Muscle layer of colon (tissue), 2 donors: ENCODE measurements around the gene IDUA.

Source experiments
- H3K27ac ChIP-seq: one replicate; pipeline ENCODE4 v1.7.0; 2013; ENCODE audit warnings: low read depth, mild to moderate bottlenecking, low read length, moderate library complexity
- H3K27me3 ChIP-seq, 2 donors: one replicate each; pipeline ENCODE4 v1.7.0; 2013; ENCODE audit warnings: low read length in 2 of 2, mild to moderate bottlenecking in 2 of 2; ENCODE audit not compliant: insufficient read depth in 2 of 2, control insufficient read depth in 1 of 2
- H3K36me3 ChIP-seq: one replicate; pipeline ENCODE4 v1.7.0; 2013; ENCODE audit warnings: mild to moderate bottlenecking, low read length; ENCODE audit not compliant: insufficient read depth
- H3K4me1 ChIP-seq: one replicate; pipeline ENCODE4 v1.7.0; 2013; ENCODE audit warnings: mild to moderate bottlenecking, low read length; ENCODE audit not compliant: insufficient read depth
- H3K4me3 ChIP-seq, 2 donors: one replicate each; pipeline ENCODE4 v1.7.0; 2013; ENCODE audit warnings: low read length in 2 of 2, low read depth in 1 of 2, mild to moderate bottlenecking in 1 of 2, moderate library complexity in 1 of 2
- H3K9ac ChIP-seq: one replicate; pipeline ENCODE4 v1.7.0; 2013; ENCODE audit warnings: low read length
- H3K9me3 ChIP-seq: one replicate; pipeline ENCODE4 v1.7.0; 2013; ENCODE audit warnings: mild to moderate bottlenecking, low read length
- donor health status: abdominal sarcoma.
- donor health status: Adenocarcinoma of cecum.

The IDUA gene

DNA sequence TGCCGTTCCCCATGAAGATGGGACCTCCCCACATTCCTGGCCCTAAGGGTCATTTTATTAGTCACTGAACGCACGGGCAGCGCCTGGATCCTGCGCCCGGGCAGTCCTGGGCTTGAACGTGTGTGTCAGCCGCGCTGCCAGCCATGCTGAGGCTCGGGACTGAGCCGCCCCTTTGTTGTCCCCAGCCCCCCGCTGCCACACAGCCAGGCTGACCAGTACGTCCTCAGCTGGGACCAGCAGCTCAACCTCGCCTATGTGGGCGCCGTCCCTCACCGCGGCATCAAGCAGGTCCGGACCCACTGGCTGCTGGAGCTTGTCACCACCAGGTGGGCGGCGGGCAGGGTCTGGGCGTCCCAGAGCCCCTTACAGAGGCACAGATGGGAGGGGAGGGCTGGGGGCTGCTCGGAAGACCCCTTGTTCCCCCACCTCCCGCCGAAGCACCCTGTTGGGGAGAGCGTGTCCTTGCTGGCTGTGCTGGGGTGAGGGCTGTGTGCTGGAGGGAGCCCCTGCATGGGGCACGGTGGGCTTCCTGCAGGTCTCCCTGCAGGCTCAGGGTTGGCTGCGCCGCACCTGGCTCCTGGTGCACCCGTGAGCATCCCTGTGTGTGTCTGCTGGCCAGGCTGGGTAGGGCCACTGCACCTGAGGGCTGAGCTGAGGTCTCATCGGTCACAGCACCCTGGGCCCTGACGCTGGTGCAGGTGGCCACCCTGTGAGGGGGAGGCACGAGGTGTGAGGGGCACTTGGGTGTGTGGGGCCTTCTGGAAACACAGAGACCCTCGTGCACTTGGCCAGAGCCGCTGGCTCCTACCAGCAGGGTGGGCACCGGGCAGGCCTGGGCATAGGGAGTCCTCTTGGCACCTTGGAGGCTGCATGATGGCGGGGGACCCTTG, 1.0 kb downstream of the IDUA start:
- H3K27me3 ChIP-seq = no peaks in the 10 kb centered on the region
- H3K4me1 ChIP-seq = peaks cover 16% of the 10 kb centered on the region
- no peaks in the 10 kb centered on the region for H3K36me3 ChIP-seq
- no peak overlapping the region for H3K27ac ChIP-seq
- H3K9me3 ChIP-seq = no peaks in the 10 kb centered on the region
- no peak overlapping the region for H3K9ac ChIP-seq
- peak overlapping the region; percentile 71 to 77 for H3K4me3 ChIP-seq

DNA sequence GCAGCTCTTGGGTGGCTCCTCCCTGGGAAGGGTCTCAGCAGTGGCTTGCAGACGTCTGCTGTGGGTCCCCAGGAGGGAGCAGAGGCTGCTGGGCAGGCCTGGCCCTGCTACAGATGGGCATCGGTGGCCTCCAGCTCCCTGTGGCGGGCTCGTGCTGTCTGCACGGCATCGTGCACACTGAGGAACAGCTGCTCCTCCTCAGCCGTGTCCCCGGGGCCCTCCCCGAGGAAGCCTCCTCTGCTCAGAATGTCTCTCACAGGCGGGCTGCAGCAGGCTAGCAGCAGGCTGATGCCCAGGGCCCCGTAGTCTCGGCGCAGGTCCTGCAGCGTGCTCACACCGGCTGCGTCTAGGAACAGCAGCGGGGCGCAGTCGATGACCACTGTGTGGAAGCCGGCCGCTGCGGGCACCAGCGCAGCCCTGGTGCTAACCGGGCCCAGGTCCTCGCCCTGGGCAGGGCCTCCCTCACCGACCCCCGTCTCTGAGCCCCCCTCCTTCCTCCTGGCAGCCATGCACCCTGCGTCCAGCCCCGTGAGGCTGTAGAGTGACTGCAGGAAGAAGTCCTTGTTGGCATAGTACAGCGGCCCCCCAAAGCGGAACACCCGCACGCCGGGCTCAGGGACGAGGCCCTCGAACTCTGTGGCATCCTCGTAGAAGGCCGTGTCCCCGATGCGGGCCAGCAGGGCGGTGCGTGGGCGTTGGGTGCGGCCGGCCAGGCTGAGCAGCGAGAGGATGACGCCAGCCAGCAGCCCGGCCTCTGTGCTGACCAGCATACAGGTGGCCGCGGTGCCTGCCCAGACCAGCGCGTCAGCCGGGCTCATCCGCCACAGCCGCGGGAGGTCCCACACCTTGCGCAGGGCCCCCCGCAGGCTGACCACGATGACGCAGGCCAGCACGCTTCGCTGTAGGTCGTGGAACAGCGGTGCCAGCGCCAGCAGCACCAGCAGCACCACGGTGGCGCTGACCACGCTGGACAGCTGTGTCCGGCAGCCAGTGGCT, 2.2 kb downstream of the IDUA start:
- Histone ChIP-seq H3K9ac (no peak overlapping the region), H3K27ac (no peak overlapping the region), H3K27me3 (no peaks in the 10 kb centered on the region), H3K9me3 (no peaks in the 10 kb centered on the region), H3K4me3 (no peak overlapping the region), H3K36me3 (no peaks in the 10 kb centered on the region), H3K4me1 (peaks cover 16% of the 10 kb centered on the region)

DNA sequence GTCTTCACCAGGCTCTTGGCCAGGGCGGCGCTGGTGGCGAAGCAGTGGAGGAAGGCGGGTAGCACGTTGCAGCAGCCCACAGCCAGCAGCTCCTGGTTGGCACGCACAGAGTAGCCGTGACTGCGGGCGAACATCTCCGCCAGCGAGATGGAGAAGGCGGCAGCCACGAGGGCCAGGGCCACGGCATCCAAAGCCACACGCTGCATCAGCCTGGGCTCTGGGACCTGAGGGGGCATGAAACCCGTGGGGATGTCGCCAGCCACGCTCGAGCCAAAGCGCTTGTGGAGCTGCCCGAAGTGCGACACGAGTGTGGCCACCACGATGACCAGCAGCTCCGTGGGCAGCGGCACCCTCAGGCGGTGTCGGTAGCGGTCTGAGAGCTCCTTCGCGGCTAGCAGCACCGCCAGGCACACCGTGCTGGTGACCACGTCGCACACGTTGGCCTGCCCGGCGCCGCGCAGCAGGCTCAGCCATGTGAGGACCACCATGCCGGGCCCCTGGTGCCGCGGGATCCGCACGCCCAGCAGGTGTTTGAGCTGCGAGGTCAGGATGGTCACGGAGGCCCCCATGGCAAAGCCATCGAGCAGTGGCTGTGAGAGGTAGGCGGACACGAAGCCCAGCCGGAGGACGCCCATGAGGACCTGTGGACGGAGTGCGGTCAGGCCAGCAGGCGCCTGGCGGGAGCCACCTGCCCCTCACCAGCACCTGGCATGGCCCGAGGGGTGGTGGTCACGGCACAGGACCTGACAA, 3.1 kb downstream of the IDUA start:
- Histone ChIP-seq H3K9me3 (no peaks in the 10 kb centered on the region), H3K27me3 (no peaks in the 10 kb centered on the region), H3K36me3 (no peaks in the 10 kb centered on the region), H3K9ac (no peak overlapping the region), H3K4me1 (peaks cover 16% of the 10 kb centered on the region), H3K27ac (no peak overlapping the region), H3K4me3 (no peak overlapping the region)

DNA sequence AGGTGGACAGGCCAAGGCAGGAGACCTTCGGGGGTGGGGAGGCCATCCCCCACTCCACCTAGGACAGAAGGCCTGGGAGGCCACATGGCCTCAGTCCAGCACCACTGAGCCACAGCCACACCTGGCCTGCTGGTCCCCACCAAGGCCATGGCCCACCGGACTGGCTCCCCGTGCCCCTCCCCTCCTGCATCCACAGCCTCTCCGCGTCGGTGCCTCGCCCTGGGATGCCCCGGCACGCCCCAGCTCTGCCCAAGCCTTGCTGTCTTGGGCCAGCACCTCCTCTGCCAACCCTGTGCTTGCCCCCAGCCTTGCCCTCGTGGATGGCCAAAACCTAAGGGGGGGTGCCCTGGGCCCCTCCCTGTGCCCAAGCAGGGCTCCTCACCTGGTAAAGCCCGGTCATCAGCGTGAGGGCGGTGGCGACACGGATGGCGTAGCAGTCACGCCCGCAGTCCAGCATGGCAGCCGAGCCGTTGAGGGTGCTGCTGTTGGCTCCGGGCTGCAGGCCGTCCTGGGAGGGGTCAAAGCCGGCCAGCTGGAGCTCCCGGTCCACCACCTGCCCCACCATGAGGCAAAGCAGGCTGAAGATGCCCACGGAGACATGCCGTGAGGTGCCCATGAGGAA, 4.0 kb downstream of the IDUA start:
- H3K36me3 ChIP-seq = no peaks in the 10 kb centered on the region
- H3K9ac ChIP-seq = no peak overlapping the region
- H3K27me3 ChIP-seq = no peaks in the 10 kb centered on the region
- peaks cover 14% of the 10 kb centered on the region for H3K4me1 ChIP-seq
- no peak overlapping the region for H3K4me3 ChIP-seq
- no peaks in the 10 kb centered on the region for H3K9me3 ChIP-seq
- H3K27ac ChIP-seq = no peak overlapping the region

DNA sequence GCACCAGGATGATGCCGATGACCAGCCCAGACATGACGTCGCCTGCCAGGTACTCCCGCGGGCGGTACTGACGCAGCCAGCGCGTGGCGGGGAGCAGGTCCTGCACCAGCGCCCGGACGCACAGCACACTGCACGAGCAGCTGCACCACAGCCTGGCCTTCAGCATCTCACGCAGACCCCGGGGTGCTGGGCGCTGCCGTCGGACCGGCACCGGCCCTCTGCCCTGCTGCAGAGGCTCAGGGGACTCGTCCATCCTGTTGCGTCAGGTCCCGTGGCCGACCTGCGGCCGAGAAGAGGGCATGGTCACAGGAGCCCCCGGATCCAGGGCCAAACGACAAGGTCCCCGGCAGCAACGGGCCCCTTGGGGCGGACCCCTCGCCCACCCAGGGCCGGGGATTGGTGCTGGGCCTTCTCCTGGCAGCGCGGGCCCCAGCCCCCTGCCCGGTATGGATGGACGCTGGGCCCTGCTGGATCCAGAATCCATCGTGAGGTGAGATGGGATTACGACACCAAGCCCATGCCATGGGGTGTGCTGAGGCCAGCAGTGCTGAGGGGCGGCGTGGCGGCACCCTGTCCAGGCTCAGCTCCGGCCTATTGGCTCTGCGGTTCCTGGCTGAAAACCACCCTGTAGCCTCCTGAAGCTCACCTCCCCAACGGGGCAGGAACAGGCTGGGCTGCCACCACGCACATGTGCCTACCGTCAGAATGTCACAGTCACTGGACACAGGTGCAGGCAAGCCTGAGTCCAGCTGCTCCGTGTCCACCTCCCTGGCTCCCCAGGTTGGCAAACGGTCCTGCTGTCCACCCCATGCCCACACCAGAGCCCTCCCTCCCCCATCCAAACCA, 4.8 kb downstream of the IDUA start:
- Histone ChIP-seq H3K9ac (no peak overlapping the region), H3K27ac (no peak overlapping the region), H3K9me3 (no peaks in the 10 kb centered on the region), H3K4me3 (no peak overlapping the region), H3K36me3 (no peaks in the 10 kb centered on the region), H3K4me1 (peaks cover 9% of the 10 kb centered on the region), H3K27me3 (peaks cover 0 to 4% of the 10 kb centered on the region in 2 donors)

DNA sequence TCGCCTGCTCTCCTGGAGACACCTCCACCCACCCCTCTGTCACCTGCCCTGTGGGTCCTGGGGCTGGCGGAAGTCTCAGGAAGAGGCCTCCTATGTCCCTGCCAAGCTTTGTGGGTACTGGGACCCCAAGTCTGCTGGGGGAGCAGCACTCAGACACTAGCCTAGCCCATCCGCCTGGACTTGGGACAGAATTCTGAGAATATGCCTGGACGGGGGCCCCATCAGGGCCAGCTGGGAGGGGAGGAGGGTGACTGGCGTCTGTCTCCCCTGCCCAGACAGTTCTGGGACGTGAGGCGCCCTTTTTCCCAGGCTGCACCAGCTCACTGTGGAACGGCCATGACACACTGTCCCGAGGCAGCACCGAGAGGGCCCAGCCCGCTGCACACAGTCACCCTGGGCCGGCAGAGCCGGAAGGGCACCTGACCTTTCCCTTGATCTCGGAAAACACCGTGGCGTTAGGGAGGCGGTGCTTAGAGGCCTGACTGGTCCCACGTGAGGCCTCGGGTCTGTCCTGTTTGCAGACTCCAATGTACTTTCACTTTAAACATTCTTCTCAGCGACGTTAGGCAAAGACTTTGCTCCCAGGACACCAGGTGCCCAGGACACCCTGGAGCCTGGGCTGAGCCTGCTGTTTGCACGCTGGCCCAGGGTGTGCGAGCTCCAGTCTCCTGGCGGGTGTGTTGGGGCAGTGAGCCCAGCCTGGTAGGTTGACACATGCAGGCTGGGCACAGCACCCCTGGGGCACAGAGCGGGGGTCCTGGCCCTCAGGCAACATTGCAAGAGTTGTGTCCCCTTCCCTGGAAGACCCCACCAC, 5.7 kb downstream of the IDUA start:
- Histone ChIP-seq H3K36me3 (no peaks in the 10 kb centered on the region), H3K27me3 (peaks cover under 1 to 11% of the 10 kb centered on the region in 2 donors), H3K27ac (no peak overlapping the region), H3K9ac (no peak overlapping the region), H3K9me3 (no peaks in the 10 kb centered on the region), H3K4me1 (peaks cover 7% of the 10 kb centered on the region), H3K4me3 (no peak overlapping the region)

DNA sequence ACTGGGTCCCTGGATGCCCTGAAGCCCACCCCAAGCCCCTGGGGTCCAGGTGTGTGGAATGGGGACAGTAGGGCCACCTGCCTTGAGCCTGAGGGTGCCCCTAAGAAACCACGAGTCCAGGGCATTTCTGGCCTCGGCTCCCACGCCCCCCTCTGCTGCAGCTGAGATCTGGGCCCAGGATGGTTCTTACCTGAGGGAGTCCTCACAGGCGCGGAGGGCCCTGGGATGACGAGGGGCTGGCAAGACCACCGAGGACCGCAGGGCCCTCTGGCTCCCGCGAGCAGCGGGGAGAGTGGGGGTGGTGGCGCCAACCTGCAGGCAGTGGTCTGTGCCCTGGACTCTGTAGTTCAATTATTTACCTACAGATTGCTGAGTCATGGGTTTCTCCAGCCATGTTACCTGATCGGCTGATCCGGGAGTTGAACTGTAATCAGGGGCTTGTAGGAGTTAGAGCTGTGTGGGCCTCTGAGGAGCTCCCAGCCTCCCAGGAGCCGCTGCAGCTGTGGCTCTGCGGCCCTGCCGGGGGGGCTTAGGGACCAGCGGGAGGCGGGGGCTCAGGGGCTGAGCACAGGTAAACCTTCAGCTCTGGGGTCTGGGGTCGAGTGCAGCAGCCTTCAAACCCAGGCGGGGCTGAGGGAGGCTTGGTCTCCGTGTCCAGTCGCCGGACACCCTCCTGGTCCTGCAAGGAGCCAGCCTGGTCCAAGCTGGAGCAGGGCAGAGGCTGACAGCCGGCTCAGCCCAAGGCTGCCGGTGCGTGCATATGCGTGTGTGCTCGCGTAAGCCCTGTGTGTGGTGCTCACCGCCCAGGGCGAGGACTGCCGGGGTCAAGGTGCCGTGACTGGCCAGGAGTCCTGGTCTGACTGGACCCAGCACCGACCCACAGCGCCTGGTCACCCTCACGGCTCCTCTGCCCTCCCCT, 6.5 kb downstream of the IDUA start, which contains the start of gene SLC26A1:
Gene SLC26A1 (minus strand): TSS at position 294 of the 919 bp plus-strand sequence. CDS start 1,701 bp downstream, outside the sequence.
- Histone ChIP-seq H3K4me1 (no peaks in the 10 kb centered on the region), H3K36me3 (no peaks in the 10 kb centered on the region), H3K9ac (no peak within 1 kb of the TSS), H3K27ac (no peak within 1 kb of the TSS), H3K27me3 (peaks cover 9 to 19% of the 10 kb centered on the region in 2 donors), H3K4me3 (no peak within 1 kb of the TSS), H3K9me3 (no peaks in the 10 kb centered on the region)

DNA sequence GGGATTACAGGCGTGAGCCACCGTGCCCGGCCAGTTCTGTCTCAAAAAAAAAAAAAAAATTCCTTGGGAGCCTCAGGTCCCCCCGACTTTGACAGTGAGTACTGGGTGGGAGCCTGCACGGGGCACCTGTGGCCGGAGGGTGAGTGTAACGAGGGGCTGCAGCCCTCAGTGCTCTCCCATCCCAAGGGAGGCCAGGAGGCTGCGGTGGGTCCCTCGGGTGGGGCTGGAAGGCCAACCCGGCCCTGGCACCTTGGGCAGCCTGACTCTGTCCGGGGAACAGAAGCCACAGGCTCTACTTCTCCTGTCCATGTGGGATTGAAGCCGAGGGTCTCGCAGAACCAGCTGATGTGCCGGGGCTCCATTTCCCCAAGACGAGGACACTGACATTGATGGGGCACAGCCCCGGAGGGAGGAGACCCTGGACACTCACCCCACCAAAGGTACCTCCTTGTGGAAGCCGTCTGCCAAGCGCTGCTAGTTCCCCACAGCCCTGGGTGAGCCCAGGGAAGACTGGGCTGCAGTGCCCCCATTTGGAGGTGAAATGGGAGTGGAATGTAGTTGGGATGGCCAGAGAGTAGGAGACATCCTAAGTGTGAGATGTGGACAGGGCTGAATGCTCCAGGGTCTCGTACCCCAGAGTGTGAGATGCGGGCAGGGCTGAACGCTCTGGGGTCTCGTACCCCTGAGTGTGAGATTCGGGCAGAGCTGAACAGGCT, 8.6 kb downstream of the IDUA start:
- no peak overlapping the region for H3K27ac ChIP-seq
- H3K27me3 ChIP-seq = peaks cover 11 to 35% of the 10 kb centered on the region in 2 donors
- H3K4me3 ChIP-seq = no peak overlapping the region
- no peaks in the 10 kb centered on the region for H3K36me3 ChIP-seq
- H3K4me1 ChIP-seq = no peaks in the 10 kb centered on the region
- H3K9me3 ChIP-seq = no peaks in the 10 kb centered on the region
- no peak overlapping the region for H3K9ac ChIP-seq
